Stimulated activated CD4-positive, alpha-beta T cell treated with anti-CD3 and anti-CD28 coated beads, Interleukin-4, amount 100 ng/mL, for 48 hours (primary cell): ENCODE measurements around the gene PDCD10.

Source experiments
- DNase-seq, 2 donors: peaks; one replicate each; pipeline ENCODE4 v3.0.0-alpha.2; 2020; ENCODE audit warnings: low read depth in 2 of 2

The PDCD10 gene

DNA sequence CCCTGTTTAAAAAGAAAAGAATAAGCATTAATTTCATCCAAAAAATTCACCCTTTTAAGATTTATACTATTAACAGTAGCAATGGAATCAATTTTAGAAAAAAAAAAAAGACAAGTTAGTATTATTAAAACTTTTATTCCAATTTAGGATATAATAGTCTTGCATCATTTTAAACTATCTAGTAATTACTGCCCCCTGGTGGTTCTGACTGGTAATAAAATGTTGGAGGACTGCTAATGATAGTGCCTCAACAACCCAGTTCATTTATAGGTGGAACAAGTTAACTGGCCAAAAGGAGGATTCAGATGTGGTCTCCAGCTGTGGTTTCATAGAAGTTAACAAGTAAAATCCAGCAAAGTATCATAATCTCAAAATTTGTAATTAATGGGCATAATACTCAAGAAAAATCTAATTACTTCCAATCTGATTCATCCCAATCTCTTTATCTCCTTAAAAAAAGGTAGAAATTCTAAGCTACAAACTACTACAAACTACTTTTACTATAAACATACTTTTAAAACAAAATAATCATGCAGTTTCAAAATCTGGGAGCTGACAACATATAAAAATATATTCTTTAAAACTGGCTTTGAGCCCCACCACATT is 50.2 kb downstream of the PDCD10 start:
- DNase-seq, result peak in 1 of 2 donors; percentile 36

DNA sequence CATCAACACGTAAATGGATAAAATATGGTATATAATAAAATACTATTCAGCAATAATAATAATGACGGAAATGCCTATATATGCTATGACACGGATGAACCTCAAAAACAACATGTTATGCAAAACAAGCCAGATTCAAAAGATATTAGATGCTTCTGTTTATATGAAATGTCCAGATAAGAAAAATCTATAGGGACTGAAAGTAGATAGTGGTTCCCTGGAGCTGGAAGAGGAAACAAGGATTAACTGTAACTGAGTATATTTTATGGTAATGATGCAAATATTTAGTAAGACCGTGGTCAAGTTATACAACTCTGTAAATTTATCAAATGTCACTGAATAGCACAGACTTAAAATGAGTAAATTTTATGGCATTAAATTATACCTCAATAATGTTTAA is 55.2 kb downstream of the PDCD10 start:
- DNase-seq, result no peak

DNA sequence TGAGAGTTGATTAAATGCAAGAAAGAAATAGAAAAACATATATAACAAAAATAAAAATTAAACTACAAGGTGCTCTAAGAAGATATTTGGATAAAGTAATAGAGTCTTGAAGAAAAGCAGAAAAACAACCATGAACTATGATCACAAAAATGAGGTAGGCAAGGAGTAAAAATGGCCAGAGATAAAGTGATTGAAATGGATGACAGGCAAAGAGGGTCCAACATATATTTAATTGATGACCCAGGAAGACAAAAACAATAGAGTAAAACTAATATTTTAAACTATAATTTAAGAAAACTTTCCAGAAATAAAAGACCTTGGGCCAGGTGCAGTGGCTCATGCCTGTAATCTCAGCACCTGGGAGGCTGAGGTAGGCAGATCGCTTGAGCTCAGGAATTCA is 58.8 kb downstream of the PDCD10 start:
- no peak for DNase-seq

DNA sequence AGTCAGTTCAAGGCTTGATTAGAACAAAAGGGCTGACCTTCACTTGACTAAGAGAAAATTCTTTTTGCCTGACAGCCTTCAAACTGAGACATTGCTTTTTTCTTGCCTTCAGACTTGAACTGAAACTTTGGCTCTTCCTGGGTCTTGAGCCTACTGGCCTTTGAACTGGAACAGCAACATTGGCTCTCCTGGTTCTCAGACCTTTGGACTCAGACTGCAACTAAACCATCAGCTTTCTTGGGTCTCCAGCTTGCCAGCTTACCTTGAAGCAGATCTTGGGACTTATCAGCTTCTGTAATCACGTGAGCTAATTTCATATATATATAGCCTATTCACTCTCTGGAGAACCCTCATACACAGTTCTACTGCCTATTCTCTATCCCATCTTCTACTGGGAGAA is 61.5 kb downstream of the PDCD10 start:
- DNase-seq, result no peak

DNA sequence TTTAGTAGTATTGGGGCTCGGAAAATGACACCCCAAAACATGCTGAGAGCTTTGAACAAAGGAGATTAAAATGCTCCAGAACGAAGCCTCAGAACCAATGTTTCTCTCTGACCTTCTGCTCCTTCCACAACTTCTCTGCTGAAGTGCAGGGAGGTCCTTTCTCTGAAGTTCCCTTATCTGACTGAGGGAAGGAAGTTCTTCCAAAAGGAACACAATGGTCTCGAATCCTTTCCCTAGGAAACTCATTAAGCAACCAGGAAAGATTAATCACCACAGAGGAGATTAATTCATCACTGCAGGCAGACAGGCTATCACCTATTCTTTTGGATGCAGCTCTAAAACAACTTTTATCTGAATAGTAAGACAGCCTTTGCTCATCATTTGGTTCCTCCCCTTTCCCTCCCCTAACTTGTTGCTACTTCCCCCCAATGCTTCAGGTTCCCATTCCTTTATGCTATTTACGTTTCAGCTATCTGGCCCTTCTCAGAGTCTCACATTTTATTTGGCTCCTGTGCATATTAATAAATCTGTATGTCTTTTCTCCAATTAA is 62.7 kb downstream of the PDCD10 start:
- no peak for DNase-seq

DNA sequence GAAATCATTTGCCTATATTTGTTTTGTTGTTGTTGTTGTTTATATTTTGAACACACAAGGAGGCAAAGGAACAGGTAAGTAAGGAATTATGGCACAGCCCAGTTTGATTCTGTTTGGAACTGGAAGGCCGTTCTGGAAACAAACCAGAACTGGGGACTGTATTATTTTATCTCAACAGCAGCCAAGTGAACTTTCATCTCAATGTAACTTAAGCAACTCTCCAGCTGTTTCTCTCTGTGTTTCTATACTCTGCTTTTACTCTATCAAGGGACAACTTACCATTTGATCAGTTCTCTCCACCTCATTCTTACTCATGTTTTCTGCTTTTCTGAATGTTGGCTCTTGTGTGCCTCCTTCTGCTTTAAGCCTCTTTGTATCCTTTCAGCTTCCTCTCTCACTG is 65.0 kb downstream of the PDCD10 start:
- no peak for DNase-seq

DNA sequence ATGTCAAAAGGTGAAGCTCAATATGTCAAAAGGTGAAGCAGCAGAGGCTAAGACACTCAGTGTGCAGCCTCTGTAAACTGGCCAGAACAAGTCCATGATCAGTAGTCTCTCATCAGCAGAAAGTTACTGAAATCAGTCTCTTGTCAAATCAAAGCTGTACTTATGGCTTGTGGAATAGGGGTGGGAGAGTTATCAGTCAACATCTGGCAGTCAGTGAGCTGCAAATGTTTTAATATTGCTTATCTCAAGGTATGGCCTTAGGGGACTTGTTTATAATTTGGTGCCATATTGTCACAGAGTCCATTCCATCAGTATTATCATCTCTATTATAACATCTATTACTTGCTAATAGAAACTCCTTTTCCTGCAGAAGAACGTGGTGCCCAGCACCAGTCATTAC is 66.0 kb downstream of the PDCD10 start:
- DNase-seq, result no peak

DNA sequence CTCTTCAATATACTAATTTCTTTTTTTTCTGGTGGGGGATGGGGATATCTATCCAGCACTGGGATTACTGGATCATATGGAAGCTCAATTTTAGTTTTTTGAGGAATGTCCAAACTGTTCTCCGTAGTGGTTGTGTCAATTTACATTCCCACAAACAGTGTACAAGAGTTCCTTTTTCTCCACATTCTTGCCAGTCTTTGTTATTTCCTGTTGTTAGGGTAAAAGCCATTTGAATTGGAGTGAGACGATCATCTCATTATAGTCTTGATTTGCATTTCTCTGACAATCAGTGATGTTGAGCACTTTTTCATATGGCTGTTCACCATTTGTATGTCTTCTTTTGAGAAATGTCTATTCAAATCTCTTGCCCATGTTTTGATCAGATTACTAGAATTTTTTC is 68.1 kb downstream of the PDCD10 start:
- no peak for DNase-seq

DNA sequence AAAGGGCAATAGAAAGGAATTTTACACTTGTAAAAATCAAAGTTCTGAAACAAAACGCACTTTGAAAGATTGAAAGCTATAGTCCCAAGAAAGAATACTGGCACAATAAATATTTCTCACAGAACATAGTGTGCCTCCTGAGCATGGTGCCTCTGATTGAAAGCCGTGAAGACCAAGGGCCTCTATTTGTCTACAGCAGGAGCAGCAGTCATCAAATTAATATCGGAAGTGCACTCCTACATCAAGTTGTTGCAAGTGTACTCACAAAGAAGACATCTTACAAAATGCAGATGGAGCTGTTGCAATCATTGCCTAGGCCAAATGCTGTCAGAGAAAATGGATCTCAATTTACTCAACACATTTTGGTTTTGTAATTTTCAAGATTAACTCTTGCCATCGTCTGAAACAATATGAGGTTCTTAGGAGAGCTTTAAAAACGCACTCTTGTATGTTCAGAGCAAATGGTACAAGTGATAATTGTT is 71.7 kb downstream of the PDCD10 start:
- no peak for DNase-seq

DNA sequence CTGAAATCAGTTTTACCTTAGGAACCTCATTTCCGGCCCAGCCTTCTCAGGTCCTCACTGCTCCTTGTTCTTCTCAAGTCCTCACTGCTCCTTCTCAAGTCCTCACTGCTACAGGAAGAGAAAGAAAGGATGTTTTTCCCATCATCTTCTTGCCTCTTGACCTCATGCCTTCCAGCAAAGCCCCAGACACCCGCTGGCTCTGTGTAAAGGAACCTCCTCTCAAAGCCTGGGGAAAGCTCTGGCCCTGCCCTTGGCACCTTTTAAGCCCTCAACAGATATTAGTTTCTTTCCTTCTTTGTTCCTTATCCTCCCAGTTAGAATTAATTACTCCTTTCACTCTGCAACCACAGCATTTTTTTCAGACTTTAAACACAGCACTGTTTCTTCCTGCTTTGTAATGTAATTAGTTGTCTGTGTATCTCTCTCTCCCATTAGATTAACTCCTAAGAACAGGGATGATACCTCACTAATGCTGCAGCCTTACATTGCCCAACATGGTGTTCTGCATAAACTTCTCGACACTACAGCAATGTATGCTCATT is 76.9 kb downstream of the PDCD10 start:
- DNase-seq, result no peak

DNA sequence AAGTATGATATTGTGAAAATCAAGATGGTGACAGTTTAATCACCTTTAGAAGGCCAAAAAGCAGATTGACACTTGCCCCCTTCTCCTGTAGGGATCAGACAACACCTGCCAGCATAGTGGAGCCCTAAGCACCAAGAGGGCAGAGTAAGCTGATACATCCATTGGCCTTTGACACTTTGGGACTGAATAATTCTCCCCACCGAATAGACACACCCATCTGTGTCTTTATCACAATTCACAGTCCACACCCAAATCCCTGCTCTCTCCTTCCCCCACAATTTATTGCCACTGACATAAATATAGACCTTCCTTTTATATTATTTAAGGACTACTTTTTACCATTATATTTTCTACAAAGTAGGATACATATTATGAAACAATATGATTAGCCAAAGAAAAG is 77.9 kb downstream of the PDCD10 start:
- no peak for DNase-seq

DNA sequence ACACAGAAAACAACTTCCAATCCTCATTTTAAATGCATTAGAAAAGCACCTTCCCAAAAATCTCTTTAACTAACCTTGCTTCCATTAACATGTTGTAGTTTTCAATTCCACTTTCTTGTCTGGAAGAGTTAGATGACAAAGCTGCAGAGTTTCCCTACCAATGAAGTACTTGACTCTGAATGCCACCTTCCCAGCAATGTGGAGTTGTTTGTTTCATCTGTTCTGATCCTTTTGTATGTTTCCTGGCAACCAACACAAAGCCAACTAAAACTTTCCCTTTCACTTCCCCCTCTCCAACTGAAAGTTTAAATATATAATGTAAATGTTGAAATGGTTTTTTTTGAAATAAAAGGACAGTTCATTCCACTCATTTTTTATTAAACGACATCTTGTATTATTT is 80.9 kb downstream of the PDCD10 start, which contains the start of gene WDR49:
TSS of gene WDR49 (minus strand) at position 183 of the 400 bp plus-strand sequence. CDS start 517 bp downstream, outside the sequence.
- no peak for DNase-seq

DNA sequence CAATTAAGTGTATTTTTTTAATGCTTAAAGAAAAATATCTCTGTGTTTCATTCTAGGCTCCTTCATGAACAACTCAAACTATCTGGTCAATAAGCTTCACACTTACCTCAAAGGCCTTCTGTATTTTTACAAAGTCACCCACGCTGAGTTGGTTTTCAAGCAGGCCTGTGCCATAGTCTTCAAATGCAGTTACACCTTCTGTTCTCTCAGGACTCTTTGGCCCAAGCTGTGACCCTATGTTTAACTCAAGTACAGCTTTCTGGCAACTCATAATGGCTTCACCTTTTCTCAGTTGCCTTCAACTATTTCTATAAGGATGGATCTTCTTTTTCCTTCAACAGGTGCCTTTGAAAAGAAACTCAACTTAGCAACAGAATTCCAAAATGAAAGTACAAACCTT is 81.5 kb downstream of the PDCD10 start:
- DNase-seq, result no peak

DNA sequence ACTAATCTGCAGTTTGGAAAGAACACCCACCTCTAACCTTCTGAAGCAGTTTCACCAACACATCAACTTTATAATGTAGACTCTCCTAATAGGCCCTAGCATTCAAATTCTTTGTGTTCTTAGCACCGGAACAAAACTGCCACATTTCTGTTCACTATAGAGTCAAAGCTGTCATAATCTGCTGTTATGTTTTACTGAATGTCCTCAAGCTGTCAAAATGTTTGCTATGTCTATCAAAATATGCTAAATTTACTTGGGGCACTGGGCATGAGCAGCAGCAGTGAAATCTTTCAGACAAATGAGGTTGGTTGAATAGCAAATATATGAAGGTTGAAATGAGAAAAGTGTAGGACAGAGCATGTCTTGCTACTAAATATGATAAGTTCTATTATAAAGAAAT is 82.9 kb downstream of the PDCD10 start:
- DNase-seq, result no peak

DNA sequence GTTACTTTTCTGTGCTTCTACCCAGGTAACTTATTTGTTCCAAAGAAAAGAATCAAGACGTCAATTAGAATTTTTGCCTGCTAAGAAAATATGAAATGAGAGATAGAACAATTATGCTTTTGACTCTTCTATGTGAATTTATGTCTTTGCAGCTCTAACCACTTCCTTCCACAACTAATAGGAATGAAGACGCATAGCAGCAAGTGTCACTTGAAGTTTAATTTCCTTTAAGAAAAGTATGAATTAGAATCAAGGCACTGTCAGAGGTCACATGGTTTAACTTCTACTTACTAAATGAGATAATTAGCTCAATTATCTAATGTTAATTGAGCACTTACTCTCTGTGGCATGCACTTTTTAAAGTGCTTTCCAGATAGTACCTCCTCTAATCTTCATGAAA is 84.2 kb downstream of the PDCD10 start:
- no peak for DNase-seq

DNA sequence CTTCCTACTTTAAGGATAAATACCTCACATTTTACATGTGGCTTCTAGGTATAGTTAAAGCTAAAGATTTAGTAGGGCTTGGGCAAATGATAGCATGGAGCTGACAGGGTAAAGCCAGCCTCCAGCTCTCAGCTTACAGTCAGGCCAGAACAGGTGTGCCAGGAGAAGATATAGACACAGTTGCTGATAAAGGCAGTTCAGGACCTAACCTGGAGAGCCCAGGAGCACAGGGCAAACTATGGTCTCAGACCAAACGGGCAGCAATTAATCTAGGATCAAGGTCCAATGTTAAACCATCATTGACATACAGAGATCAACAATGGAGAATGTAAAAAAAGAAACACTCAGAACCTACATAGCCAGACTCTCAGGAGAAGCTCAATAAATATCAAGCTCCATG is 84.9 kb downstream of the PDCD10 start:
- DNase-seq, result no peak

DNA sequence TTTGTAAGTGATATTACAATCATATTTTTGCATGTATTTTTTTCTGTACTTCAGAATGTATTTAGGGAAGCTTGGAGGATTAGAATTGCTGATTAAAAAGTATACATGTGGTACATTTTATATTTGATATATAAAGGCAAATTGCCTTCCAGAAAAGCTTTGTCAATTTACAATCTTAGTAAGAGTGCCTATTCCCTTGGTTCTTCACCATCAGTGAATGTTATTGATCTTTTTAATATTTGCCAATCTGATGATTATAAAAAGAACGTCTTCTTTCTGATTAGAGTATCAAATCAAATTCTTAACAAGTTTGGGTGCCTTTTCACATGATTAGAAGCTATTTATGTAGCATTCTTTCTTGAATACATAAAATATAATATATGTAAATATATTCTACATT is 90.1 kb downstream of the PDCD10 start:
- no peak for DNase-seq
